NCI-H1417 treated with DMSO at 0.1 percent for 48 hours (cell line): ENCODE results near the gene PDSS2.
A peak's percentile ranks its signal among the peaks of the same experiment; 100 is the strongest.
"Not testable (repeated sequence)": the region's sequence is repeated elsewhere in the genome, so short reads cannot be mapped to it uniquely, and the experiment has no call there.

Experiments
- DNase-seq: peaks from one replicate; lab custom pipeline; 2025; lab: John Stamatoyannopoulos, UW

The PDSS2 gene

GRCh38 chr6:107164299-107164698, 295.1 kb downstream of the PDSS2 start:
- not testable (repeated sequence) for DNase-seq

GRCh38 chr6:107161521-107161920, 297.8 kb downstream of the PDSS2 start:
- DNase-seq: no peak

GRCh38 chr6:107156617-107157016, 302.7 kb downstream of the PDSS2 start:
- DNase-seq: no peak

GRCh38 chr6:107154801-107155160, 304.6 kb downstream of the PDSS2 start:
- peak; percentile 31 for DNase-seq

- peak; percentile 56 for DNase-seq
Observed at GRCh38 chr6:107154131-107154800, 305.1 kb downstream of the PDSS2 start.

GRCh38 chr6:107152638-107153430, 306.5 kb downstream of the PDSS2 start:
- DNase-seq: peak; percentile 5

GRCh38 chr6:107144666-107145065, 314.7 kb downstream of the PDSS2 start:
- no peak for DNase-seq

GRCh38 chr6:107144014-107144413, 315.4 kb downstream of the PDSS2 start:
- no peak for DNase-seq

- DNase-seq: no peak
Observed at GRCh38 chr6:107140581-107140980, 318.8 kb downstream of the PDSS2 start.

GRCh38 chr6:107136324-107136723, 323.0 kb downstream of the PDSS2 start:
- DNase-seq: not testable (repeated sequence)

GRCh38 chr6:107135048-107135680, 324.2 kb downstream of the PDSS2 start:
- not testable (repeated sequence) for DNase-seq

GRCh38 chr6:107132330-107132954, 326.9 kb downstream of the PDSS2 start:
- no peak for DNase-seq

- no peak for DNase-seq
Observed at GRCh38 chr6:107129370-107129925, 329.9 kb downstream of the PDSS2 start.

- no peak for DNase-seq
Observed at GRCh38 chr6:107128577-107128976, 330.8 kb downstream of the PDSS2 start.

GRCh38 chr6:107128175-107128574, 331.2 kb downstream of the PDSS2 start:
- no peak for DNase-seq

- DNase-seq: no peak
Observed at GRCh38 chr6:107125771-107126170, 333.6 kb downstream of the PDSS2 start.

- DNase-seq: no peak
Observed at GRCh38 chr6:107124934-107125348, 334.4 kb downstream of the PDSS2 start.

- no peak for DNase-seq
Observed at GRCh38 chr6:107123501-107123900, 335.9 kb downstream of the PDSS2 start.

GRCh38 chr6:107122748-107123147, 336.6 kb downstream of the PDSS2 start:
- no peak for DNase-seq

GRCh38 chr6:107121964-107122495, 337.3 kb downstream of the PDSS2 start:
- DNase-seq: no peak

- DNase-seq: no peak
Observed at GRCh38 chr6:107121266-107121665, 338.1 kb downstream of the PDSS2 start.

GRCh38 chr6:107120404-107120803, 339.0 kb downstream of the PDSS2 start:
- DNase-seq: no peak
